ENCODE data around the gene RGPD6.
"Not testable (repeated sequence)": the region's sequence is repeated elsewhere in the genome, so short reads cannot be mapped to it uniquely, and the experiment has no call there.

Gene RGPD6

GRCh38 chr2:110576763-110577416 lies at the start of gene RGPD6:
Gene RGPD6, minus strand, starts transcription at chr2:110577222. Its CDS starts 198 bp downstream, at chr2:110577024.
- DNase-seq (ENCODE audit: low read depth): not testable (repeated sequence)

GRCh38 chr2:110619326-110619939 lies 42.4 kb upstream of the RGPD6 start:
- DNase-seq (ENCODE audit: low read depth): not testable (repeated sequence)

- DNase-seq (ENCODE audit: low read depth): not testable (repeated sequence)
Observed at GRCh38 chr2:110613927-110614326, 36.9 kb upstream of the RGPD6 start.

- DNase-seq (ENCODE audit: low read depth): not testable (repeated sequence)
Observed at GRCh38 chr2:110610613-110611250, 33.7 kb upstream of the RGPD6 start.

GRCh38 chr2:110609843-110610612 lies 33.0 kb upstream of the RGPD6 start:
- not testable (repeated sequence) for DNase-seq (ENCODE audit: low read depth)

- not testable (repeated sequence) for DNase-seq (ENCODE audit: low read depth)
Observed at GRCh38 chr2:110608788-110609502, 31.9 kb upstream of the RGPD6 start.

- not testable (repeated sequence) for DNase-seq (ENCODE audit: low read depth)
Observed at GRCh38 chr2:110605057-110605456, 28.0 kb upstream of the RGPD6 start.

GRCh38 chr2:110603917-110604591 lies 27.0 kb upstream of the RGPD6 start:
- DNase-seq (ENCODE audit: low read depth): not testable (repeated sequence)

GRCh38 chr2:110602139-110602538 lies 25.1 kb upstream of the RGPD6 start:
- not testable (repeated sequence) for DNase-seq (ENCODE audit: low read depth)

- DNase-seq (ENCODE audit: low read depth): not testable (repeated sequence)
Observed at GRCh38 chr2:110591973-110592372, 15.0 kb upstream of the RGPD6 start.

- DNase-seq (ENCODE audit: low read depth): not testable (repeated sequence)
Observed at GRCh38 chr2:110589677-110590330, 12.8 kb upstream of the RGPD6 start.

GRCh38 chr2:110588520-110588919 lies 11.5 kb upstream of the RGPD6 start:
- DNase-seq (ENCODE audit: low read depth): not testable (repeated sequence)

- DNase-seq (ENCODE audit: low read depth): not testable (repeated sequence)
Observed at GRCh38 chr2:110579216-110579965, 2.4 kb upstream of the RGPD6 start.

- not testable (repeated sequence) for DNase-seq (ENCODE audit: low read depth)
Observed at GRCh38 chr2:110578429-110578828, 1.4 kb upstream of the RGPD6 start.

- DNase-seq (ENCODE audit: low read depth): not testable (repeated sequence)
Observed at GRCh38 chr2:110499755-110500377, 77.2 kb downstream of the RGPD6 start.

- DNase-seq (ENCODE audit: low read depth): not testable (repeated sequence)
Observed at GRCh38 chr2:110496027-110496426, 81.0 kb downstream of the RGPD6 start.

- not testable (repeated sequence) for DNase-seq (ENCODE audit: low read depth)
Observed at GRCh38 chr2:110494488-110494887, 82.5 kb downstream of the RGPD6 start.

GRCh38 chr2:110488991-110489390 lies 88.0 kb downstream of the RGPD6 start:
- not testable (repeated sequence) for DNase-seq (ENCODE audit: low read depth)

GRCh38 chr2:110482697-110483096 lies 94.3 kb downstream of the RGPD6 start:
- DNase-seq (ENCODE audit: low read depth): not testable (repeated sequence)
